Stromal cell of bone marrow (primary cell): Measurements from ENCODE around the gene DHRSX.
A peak's percentile ranks its signal among the peaks of the same experiment; 100 is the strongest.
"Not testable (repeated sequence)": the region's sequence is repeated elsewhere in the genome, so short reads cannot be mapped to it uniquely, and the experiment has no call there.

Source experiments
- DNase-seq: peaks from one replicate; pipeline ENCODE4 v3.0.0-alpha.2; 2012; ENCODE audit warnings: low read depth

The DHRSX gene

GRCh38 chrX:2262668-2263055, 238.1 kb downstream of the DHRSX start:
- no peak for DNase-seq

GRCh38 chrX:2261831-2262667, 238.7 kb downstream of the DHRSX start:
- no peak for DNase-seq

- no peak for DNase-seq
These were observed 248.3 kb downstream of the DHRSX start for GRCh38 chrX:2252331-2253065.

- DNase-seq: no peak
These were observed 249.6 kb downstream of the DHRSX start for GRCh38 chrX:2251211-2251610.

GRCh38 chrX:2243913-2244460, 256.8 kb downstream of the DHRSX start:
- peak; percentile 3 for DNase-seq

GRCh38 chrX:2242980-2243379, 257.8 kb downstream of the DHRSX start:
- DNase-seq: no peak

GRCh38 chrX:2242326-2242725, 258.4 kb downstream of the DHRSX start:
- no peak for DNase-seq

- DNase-seq: not testable (repeated sequence)
These were observed 259.3 kb downstream of the DHRSX start for GRCh38 chrX:2241496-2241895.

GRCh38 chrX:2240761-2241160, 260.0 kb downstream of the DHRSX start:
- not testable (repeated sequence) for DNase-seq

- DNase-seq: no peak
These were observed 262.8 kb downstream of the DHRSX start for GRCh38 chrX:2237976-2238375.

- DNase-seq: no peak
These were observed 269.1 kb downstream of the DHRSX start for GRCh38 chrX:2231570-2232192.

- no peak for DNase-seq
These were observed 270.3 kb downstream of the DHRSX start for GRCh38 chrX:2230457-2230856.

- DNase-seq: no peak
These were observed 272.2 kb downstream of the DHRSX start for GRCh38 chrX:2228536-2228935.

- DNase-seq: no peak
These were observed 273.7 kb downstream of the DHRSX start for GRCh38 chrX:2226906-2227656.

- no peak for DNase-seq
These were observed 274.6 kb downstream of the DHRSX start for GRCh38 chrX:2226182-2226581.

- no peak for DNase-seq
These were observed 276.1 kb downstream of the DHRSX start for GRCh38 chrX:2224597-2225235.

- DNase-seq: no peak
These were observed 276.6 kb downstream of the DHRSX start for GRCh38 chrX:2224161-2224560.

- no peak for DNase-seq
These were observed 279.8 kb downstream of the DHRSX start for GRCh38 chrX:2220829-2221567.

GRCh38 chrX:2220296-2220695, 280.5 kb downstream of the DHRSX start:
- DNase-seq: no peak

- DNase-seq: not testable (repeated sequence)
These were observed 286.5 kb downstream of the DHRSX start for GRCh38 chrX:2214138-2214823.
